B cell (primary cell): Measurements from ENCODE around the gene FLNB. TPM values are rescaled to one million over a fixed set of nuclear protein-coding genes. Genes with fewer than 3 reads are reported as not detected.

ENCODE experiments used
- ATAC-seq: fragments of 200-7000 bp; cut with Tn5 transposase; one replicate; pipeline ENCODE4 v1.10.0; 2021; ENCODE audit warnings: low read depth, mild to moderate bottlenecking, moderate number of reproducible peaks, moderate library complexity
- CTCF ChIA-PET: fragments of 350-600 bp; sonication (Branson Sonifier 250); formaldehyde crosslinking; loops from one replicate; lab custom pipeline; 2021; ENCODE audit warnings: antibody characterized with exemption, inconsistent platforms; lab: Charles Lee
- POLR2A ChIA-PET: fragments of 350-600 bp; sonication (Branson Sonifier 250); formaldehyde crosslinking; loops from one replicate; lab custom pipeline; 2021; ENCODE audit warnings: antibody characterized with exemption; lab: Charles Lee
- DNase-seq: peaks from one replicate; pipeline ENCODE4 v3.0.0; 2013
- H2AFZ ChIP-seq: 2 replicates; pipeline ENCODE4 v1.6.1; 2012; ENCODE audit warnings: mild to moderate bottlenecking, low read depth, low read length; ENCODE audit not compliant: insufficient read depth, poor library complexity, severe bottlenecking
- H3K27ac ChIP-seq, 2 donors: 1 replicate in 1 of 2; 2 replicates in 1 of 2; pipeline ENCODE4 v1.5.1; 2012 to 2013; ENCODE audit warnings: low read length in 2 of 2, mild to moderate bottlenecking in 2 of 2, moderate library complexity in 1 of 2
- H3K27me3 ChIP-seq, 4 experiments: fragments of 200-600 bp in 1 of 4; sonication (generic) in 1 of 4; replicated peaks in 1 of 4; 1 replicate in 2 of 4; 2 replicates in 2 of 4; pipeline versions ENCODE4 v1.6.1 to v1.7.0; 2013 to 2016; ENCODE audit warnings: low read length in 3 of 4, mild to moderate bottlenecking in 2 of 4, mixed read lengths in 1 of 4, moderate library complexity in 1 of 4; ENCODE audit not compliant: insufficient read depth in 4 of 4, control insufficient read depth in 3 of 4; ENCODE audit errors: control extremely low read depth in 1 of 4
- H3K36me3 ChIP-seq, 2 experiments: replicated peaks in 1 of 2; 1 replicate in 1 of 2; 2 replicates in 1 of 2; pipeline versions ENCODE4 v1.6.1 to v1.7.1; 2013; ENCODE audit warnings: low read length in 1 of 2; ENCODE audit not compliant: insufficient read depth in 2 of 2, control insufficient read depth in 1 of 2; ENCODE audit errors: control extremely low read depth in 1 of 2, extremely low read depth in 1 of 2
- H3K4me1 ChIP-seq, 2 donors: fragments of 200-600 bp in 1 of 2; sonication (generic) in 1 of 2; 1 replicate in 1 of 2; 2 replicates in 1 of 2; pipeline versions ENCODE4 v1.5.1 to v1.6.1; 2013 to 2017; ENCODE audit warnings: low read length in 2 of 2; ENCODE audit not compliant: control insufficient read depth in 2 of 2, insufficient read depth in 2 of 2
- H3K4me2 ChIP-seq: replicated peaks from 2 replicates; pipeline ENCODE3; 2012; ENCODE audit warnings: mild to moderate bottlenecking, low read depth, low read length; ENCODE audit not compliant: poor library complexity, severe bottlenecking
- H3K4me3 ChIP-seq, 5 experiments: fragments of 200-600 bp in 1 of 5; sonication (generic) in 1 of 5; 1 replicate in 3 of 5; 2 replicates in 2 of 5; pipeline versions ENCODE4 v1.5.1 to v1.7.0; 2011 to 2016; ENCODE audit warnings: low read length in 4 of 5, mild to moderate bottlenecking in 4 of 5, low read depth in 2 of 5, control low read depth in 1 of 5, moderate library complexity in 1 of 5; ENCODE audit not compliant: insufficient read depth in 1 of 5; ENCODE audit errors: control extremely low read depth in 1 of 5, extremely low read depth in 1 of 5
- H3K79me2 ChIP-seq: fragments of 200-600 bp; sonication (generic); one replicate; pipeline ENCODE4 v1.6.0; 2016; ENCODE audit warnings: low read length; ENCODE audit not compliant: control insufficient read depth, insufficient read depth
- H3K9ac ChIP-seq: fragments of 200-600 bp; sonication (generic); 2 replicates; pipeline ENCODE4 v1.6.1; 2017; ENCODE audit warnings: mild to moderate bottlenecking, low read length, moderate library complexity
- H3K9me3 ChIP-seq, 3 donors: one replicate each; pipeline versions ENCODE4 v1.6.1 to v1.7.1; 2013; ENCODE audit warnings: low read length in 2 of 3; ENCODE audit not compliant: control insufficient read depth in 2 of 3, insufficient read depth in 1 of 3; ENCODE audit errors: control extremely low read depth in 1 of 3
- H4K20me1 ChIP-seq: 2 replicates; pipeline ENCODE4 v1.6.0; 2012; ENCODE audit warnings: mild to moderate bottlenecking, low read length; ENCODE audit not compliant: insufficient read depth, control insufficient read depth, poor library complexity, severe bottlenecking
- H3K27ac Mint-ChIP-seq: one replicate; pipeline ENCODE4 v1.8.0; 2021; ENCODE audit warnings: mixed read lengths
- H3K27me3 Mint-ChIP-seq: one replicate; pipeline ENCODE4 v1.8.0; 2021; ENCODE audit warnings: mixed read lengths
- H3K4me1 Mint-ChIP-seq: one replicate; pipeline ENCODE4 v1.8.0; 2021; ENCODE audit warnings: mixed read lengths
- H3K4me3 Mint-ChIP-seq: one replicate; pipeline ENCODE4 v1.8.0; 2021; ENCODE audit warnings: mixed read lengths
- H3K9me3 Mint-ChIP-seq: one replicate; pipeline ENCODE4 v1.8.0; 2022; ENCODE audit warnings: mixed read lengths; ENCODE audit not compliant: insufficient read depth
- EZH2 ChIP-seq: IDR thresholded peaks from 2 replicates; pipeline ENCODE4 v1.6.1; 2012; ENCODE audit warnings: borderline replicate concordance, low read depth, mild to moderate bottlenecking, moderate library complexity, low read length; ENCODE audit not compliant: insufficient read depth, poor library complexity, severe bottlenecking
- whole genome bisulfite sequencing: methylation state at CpG from one replicate; pipeline ENCODE4 v1.1.5; 2013; ENCODE audit warnings: missing lambda C conversion rate; ENCODE audit not compliant: insufficient coverage; 5-methylcytosine and 5-hydroxymethylcytosine counted together
- intact Hi-C: fragments of 100-400 bp; cut with micrococcal nuclease; formaldehyde crosslinking; loops from one replicate; pipeline ENCODE4 v1.10.0; 2022
- polyA plus RNA-seq: library from polyadenylated mRNA; depleted of rRNA; stranded (reverse); fragments of >200 nt; gene quantifications from 2 replicates; pipeline ENCODE4 v1.2.3, GENCODE V29; 2012
- total RNA-seq, 2 donors: library from RNA; stranded (reverse); fragments of 120-200 nt in 1 of 2; gene quantifications; 1 replicate in 1 of 2; 2 replicates in 1 of 2; pipeline versions ENCODE4 v1.2.3 to v1.2.4, GENCODE V29; 2013 to 2022
- TF ChIP-seq, protein P1 (sequence below): fragments of 200-600 bp; IDR thresholded peaks from one replicate; pipeline ENCODE4 v1.8.0; 2022; ENCODE audit warnings: antibody characterized with exemption, mild to moderate bottlenecking

Gene FLNB
- total and polyA plus RNA-seq, 2 donors (not counting 1 experiment from before 2014, with no cell fraction given), result 25.5 to 28.3 TPM

DNA sequence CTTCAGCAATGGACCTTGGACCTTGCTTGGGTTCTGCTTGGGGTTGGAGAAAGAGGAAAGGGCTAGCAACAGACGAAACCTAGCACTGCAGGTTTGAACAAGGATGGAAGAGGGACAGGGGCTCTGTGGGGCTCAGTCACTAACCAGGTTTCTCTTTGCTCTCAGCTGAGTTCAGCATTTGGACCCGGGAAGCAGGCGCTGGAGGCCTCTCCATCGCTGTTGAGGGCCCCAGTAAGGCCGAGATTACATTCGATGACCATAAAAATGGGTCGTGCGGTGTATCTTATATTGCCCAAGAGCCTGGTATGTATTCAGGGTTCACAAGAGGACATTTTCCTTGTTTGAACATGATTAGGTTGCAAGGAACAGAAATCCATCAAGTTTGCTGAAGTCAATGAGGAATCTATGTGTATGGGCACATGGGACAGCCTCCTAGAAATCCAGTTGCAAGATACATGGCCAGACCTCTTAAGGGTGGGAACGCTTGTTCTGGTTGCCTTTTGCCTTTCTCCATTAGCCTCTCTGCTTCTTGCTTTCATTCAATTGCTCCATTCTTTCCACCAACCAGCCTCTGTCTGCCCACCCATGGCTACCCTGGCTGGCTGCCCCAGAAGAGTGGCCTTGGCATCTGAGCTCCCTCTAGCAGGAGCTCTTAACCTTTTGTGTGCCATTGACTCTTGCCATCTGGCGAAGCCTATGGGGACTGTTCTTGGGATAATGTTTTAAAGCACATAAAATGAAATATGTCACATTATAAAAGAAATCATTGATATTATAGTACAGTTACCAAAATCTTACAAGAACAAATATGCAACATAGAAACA is 146.6 kb downstream of the FLNB start:
- no peak for DNase-seq
- no peak overlapping the region for H3K27ac Mint-ChIP-seq
- Histone ChIP-seq H3K9me3 (no peaks in the 10 kb centered on the region), H3K79me2 (no peaks in the 10 kb centered on the region), H3K36me3 (peaks cover 0 to 42% of the 10 kb centered on the region in 2 experiments), H3K27ac (no peak overlapping the region), H3K4me2 (no peak overlapping the region), H4K20me1 (no peaks in the 10 kb centered on the region), H3K27me3 (no peaks in the 10 kb centered on the region), H2AFZ (no peak overlapping the region), H3K4me1 (no peaks in the 10 kb centered on the region), H3K4me3 (no peak overlapping the region), H3K9ac (no peak overlapping the region)
- intact Hi-C loops, result no loop called here
- ChIA-PET POLR2A (no interaction called here), CTCF (no interaction called here)
- ATAC-seq, result no peak
- H3K9me3 Mint-ChIP-seq, result no peaks in the 10 kb centered on the region
- 93% methylated on average over 9 of the region's 10 CpGs for WGBS
- H3K27me3 Mint-ChIP-seq, result no peaks in the 10 kb centered on the region
- no peak overlapping the region for H3K4me3 Mint-ChIP-seq
- H3K4me1 Mint-ChIP-seq, result no peaks in the 10 kb centered on the region
- TF ChIP-seq EZH2, result no peak

DNA sequence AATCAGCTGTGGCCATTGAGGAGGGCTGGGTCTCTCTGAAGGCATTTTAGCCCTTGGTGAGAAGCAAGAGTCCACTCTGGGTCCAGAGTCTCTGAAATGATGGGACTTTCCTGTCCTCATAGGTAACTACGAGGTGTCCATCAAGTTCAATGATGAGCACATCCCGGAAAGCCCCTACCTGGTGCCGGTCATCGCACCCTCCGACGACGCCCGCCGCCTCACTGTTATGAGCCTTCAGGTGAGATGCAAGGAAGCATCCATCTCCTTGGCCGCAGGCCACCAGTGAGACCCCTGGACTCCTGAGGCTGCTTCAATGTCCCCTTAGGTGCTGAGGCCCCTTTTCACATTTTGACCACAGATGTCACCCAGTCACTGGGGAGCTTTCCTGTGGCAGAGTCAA is 147.6 kb downstream of the FLNB start:
- intact Hi-C loops, result no loop called here
- Mint-ChIP-seq H3K27me3 (no peaks in the 10 kb centered on the region), H3K9me3 (no peaks in the 10 kb centered on the region), H3K27ac (no peak overlapping the region), H3K4me3 (no peak overlapping the region), H3K4me1 (no peaks in the 10 kb centered on the region)
- DNase-seq (no peak), ATAC-seq (no peak)
- Histone ChIP-seq H3K79me2 (no peaks in the 10 kb centered on the region), H3K4me2 (no peak overlapping the region), H3K4me3 (no peak overlapping the region), H3K9ac (no peak overlapping the region), H2AFZ (no peak overlapping the region), H3K36me3 (peaks cover 0 to 33% of the 10 kb centered on the region in 2 experiments), H3K4me1 (no peaks in the 10 kb centered on the region), H3K9me3 (no peaks in the 10 kb centered on the region), H3K27me3 (no peaks in the 10 kb centered on the region), H4K20me1 (no peaks in the 10 kb centered on the region), H3K27ac (no peak overlapping the region)
- WGBS, result 97% methylated on average over 10 of the region's 10 CpGs
- ChIA-PET POLR2A (no interaction called here), CTCF (no interaction called here)
- TF ChIP-seq, protein P1, sequence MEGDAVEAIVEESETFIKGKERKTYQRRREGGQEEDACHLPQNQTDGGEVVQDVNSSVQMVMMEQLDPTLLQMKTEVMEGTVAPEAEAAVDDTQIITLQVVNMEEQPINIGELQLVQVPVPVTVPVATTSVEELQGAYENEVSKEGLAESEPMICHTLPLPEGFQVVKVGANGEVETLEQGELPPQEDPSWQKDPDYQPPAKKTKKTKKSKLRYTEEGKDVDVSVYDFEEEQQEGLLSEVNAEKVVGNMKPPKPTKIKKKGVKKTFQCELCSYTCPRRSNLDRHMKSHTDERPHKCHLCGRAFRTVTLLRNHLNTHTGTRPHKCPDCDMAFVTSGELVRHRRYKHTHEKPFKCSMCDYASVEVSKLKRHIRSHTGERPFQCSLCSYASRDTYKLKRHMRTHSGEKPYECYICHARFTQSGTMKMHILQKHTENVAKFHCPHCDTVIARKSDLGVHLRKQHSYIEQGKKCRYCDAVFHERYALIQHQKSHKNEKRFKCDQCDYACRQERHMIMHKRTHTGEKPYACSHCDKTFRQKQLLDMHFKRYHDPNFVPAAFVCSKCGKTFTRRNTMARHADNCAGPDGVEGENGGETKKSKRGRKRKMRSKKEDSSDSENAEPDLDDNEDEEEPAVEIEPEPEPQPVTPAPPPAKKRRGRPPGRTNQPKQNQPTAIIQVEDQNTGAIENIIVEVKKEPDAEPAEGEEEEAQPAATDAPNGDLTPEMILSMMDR, result no peak
- TF ChIP-seq EZH2, result no peak
